HG03575 (cell line): Measurements from ENCODE around the gene ZRANB3.

ENCODE experiments used
- ATAC-seq: cut with Tn5 transposase; IDR thresholded peaks from one replicate; pipeline ENCODE4 v1.9.1; 2021; ENCODE audit not compliant: unreplicated experiment, insufficient number of reproducible peaks, low FRiP score; ENCODE audit errors: extremely low read depth

Gene ZRANB3

GRCh38 chr2:135265960-135266490 is 265.0 kb downstream of the ZRANB3 start:
- no peak for ATAC-seq

- ATAC-seq = no peak
Observed at GRCh38 chr2:135259123-135259522, 271.9 kb downstream of the ZRANB3 start.

DNA sequence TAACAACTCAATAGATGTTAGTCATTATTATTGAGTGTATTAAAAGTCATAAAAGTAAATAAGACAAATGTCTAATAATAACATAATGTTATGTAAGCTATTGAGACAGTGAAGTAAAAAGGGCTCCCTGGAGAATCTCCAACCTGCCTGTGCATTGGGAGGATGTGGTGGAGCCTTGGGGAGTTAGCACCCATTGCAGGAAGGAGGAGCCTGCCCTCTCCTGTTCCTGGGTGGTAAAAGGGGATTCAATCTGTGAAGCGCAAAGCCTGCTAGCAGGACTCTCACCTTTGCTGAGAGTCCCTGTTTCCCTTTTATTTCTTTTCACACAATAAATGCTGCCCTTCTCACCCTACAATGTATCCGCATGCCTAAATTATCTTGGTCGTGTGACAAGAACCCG is 272.8 kb downstream of the ZRANB3 start:
- no peak for ATAC-seq

- no peak for ATAC-seq
Observed at GRCh38 chr2:135257383-135258090, 273.5 kb downstream of the ZRANB3 start.

DNA sequence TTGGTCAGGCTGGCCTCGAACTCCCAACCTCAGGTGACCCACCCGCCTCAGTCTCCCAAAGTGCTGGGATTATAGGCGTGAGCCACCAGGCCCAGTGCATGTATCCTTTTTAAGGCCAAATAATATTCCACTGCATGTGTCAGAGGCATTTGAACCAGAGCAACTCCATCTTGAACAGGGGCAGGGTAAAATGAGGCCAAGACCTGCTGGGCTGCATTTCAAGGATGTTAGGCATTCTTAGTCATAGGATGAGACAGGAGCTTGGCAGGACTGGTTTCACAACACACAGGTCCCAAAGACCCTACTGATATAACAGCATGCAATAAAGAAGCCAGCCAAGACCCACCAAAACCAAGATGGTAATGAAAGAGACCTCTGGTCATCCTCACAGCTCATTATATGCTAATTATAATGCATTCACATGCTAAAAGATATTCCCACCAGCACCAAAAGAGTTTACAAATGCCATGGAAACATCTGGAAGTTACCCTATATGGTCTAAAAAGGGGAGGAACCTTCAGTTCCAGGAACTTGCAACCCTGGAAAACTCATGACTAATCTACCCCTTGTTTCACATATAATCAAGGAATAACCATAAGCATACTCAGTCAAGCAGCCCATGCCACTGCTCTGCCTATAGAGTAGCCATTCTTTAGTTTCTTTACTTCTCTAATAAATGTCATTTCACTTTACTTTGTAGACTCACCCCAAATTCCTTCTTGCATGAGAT is 274.3 kb downstream of the ZRANB3 start:
- no peak for ATAC-seq

DNA sequence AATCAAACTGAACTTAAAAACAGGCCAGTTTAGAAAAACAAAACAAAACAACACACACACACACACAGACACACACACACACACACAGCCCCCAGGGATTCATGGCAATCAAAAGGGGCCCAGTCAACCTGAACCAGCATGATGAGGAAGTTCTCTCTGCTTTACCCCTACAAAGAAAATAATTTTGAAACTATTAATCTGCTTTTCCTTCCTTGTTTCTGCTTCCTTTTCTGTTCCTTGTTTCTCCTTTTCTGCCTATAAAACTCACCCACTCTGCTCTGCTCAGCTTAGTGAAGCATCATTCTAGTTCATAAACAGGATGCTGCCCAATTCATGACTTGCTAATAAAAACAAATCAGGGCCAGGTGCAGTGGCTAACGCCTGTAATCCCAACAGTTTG is 275.8 kb downstream of the ZRANB3 start:
- no peak for ATAC-seq

GRCh38 chr2:135252805-135253458 is 278.1 kb downstream of the ZRANB3 start:
- no peak for ATAC-seq

DNA sequence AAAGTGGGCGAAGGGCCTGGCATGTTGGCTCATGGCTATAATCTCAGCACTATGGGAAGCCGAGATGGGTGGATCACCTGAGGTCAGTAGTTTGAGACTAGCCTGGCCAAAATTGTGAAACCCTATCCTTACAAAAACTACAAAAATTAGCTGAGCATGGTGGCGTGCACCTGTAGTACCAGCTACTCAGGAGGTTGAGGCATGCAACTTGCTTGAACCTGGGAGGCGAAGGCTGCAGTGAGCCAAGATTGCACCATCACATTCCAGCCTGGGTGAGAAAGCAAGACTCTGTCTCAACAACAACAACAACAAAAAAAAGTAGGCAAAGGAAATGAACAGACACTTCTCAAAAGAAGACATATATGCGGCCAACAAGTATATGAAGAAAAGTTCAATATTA is 282.4 kb downstream of the ZRANB3 start:
- ATAC-seq = no peak

GRCh38 chr2:135246711-135247270 is 284.2 kb downstream of the ZRANB3 start:
- ATAC-seq = no peak

DNA sequence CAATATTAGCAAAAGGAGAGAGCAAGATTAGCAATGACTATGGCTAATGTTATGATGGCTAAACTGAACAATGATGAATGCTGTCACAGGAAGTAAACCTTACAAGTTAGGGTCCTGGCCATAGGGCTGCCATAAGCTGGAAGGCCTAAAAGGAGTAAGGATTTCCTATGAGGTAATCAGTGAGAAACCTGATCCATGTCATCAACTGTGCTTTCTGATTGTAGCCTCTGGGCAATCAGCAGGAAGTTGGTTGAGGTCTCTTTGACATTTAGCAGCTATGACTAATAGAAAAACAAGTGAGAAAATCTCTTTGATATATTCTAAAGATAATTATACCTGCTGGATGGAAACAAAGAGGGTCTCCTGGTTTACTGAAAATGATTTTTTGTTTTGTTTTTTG is 285.9 kb downstream of the ZRANB3 start:
- ATAC-seq = no peak

DNA sequence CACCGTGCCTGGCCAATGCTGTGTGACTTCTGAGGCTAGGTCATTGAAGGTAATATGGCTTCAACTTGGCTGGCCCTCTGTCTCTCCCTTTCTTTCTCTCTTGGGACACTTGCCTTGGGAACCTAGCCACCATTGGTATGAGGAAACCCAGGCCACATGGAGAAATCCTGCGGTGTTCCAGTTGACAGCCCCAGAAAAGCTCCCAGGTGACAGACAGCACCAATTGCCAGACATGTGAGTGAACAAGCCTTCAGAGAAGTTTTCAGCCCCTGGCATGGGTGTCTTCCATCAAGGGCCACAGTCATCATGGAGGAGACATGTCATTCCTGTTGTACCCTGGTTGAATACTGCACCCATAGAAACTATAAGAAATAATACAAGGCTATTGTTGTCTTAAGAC is 292.4 kb downstream of the ZRANB3 start:
- no peak for ATAC-seq

GRCh38 chr2:135230150-135230549 is 300.9 kb downstream of the ZRANB3 start:
- no peak for ATAC-seq

DNA sequence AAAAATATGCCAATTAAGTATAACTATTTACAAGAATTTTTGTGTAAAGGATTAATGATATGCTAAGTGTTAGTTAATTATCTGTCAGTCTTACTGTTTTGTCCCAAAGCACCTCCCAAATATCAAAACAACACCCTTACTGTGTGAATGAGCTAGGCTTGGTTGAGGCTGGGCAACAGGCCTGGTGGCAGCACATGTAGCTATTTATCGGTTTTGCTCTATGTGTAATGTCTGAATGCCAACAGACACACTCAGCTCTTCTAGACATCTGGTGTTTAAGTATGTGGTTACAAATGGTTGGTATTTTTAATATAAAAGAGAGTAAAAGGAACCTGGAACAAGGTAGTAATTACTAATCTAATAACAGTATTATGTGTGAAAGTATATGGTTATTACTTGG is 303.6 kb downstream of the ZRANB3 start:
- no peak for ATAC-seq

- no peak for ATAC-seq
Observed at GRCh38 chr2:135226961-135227360, 304.1 kb downstream of the ZRANB3 start.

GRCh38 chr2:135225781-135226180 is 305.2 kb downstream of the ZRANB3 start:
- no peak for ATAC-seq

DNA sequence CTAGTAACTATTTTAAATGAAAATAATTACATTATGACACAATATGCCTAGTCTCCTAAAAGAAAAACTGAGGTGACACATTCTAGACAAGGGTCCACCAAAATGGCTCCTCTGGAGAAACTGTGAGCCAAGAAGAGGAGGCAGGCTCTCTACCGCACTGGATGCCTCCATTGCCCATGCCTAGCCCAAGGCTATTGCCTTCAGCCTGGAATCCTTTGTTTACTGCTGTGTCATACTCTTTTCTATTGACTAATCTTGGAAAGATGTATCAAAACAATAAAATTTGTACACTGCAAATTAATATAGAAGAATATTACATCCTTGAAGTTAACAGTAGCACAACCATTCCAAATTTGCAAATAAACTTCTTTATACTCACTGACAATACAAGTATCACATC is 311.8 kb downstream of the ZRANB3 start:
- ATAC-seq = no peak

DNA sequence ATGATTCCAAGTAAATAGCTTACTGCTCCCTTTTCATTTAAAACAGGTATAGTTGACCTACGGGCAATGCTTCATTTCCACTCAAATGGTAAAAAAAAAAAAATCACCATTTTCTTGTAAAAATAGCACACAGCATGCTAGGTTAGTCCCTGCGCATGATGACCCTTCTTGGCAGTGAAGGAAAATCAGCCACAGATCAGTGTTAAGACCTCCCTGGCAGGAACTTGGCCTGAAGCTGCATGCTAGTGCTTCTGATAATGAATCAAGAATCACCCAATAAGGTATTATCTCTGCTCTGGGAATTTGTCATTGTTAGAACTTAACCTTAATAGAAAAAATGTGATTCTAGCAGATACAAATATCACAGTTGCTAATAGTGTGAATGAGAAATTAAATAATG is 312.6 kb downstream of the ZRANB3 start:
- ATAC-seq = no peak

- no peak for ATAC-seq
Observed at GRCh38 chr2:135212757-135213156, 318.3 kb downstream of the ZRANB3 start.

DNA sequence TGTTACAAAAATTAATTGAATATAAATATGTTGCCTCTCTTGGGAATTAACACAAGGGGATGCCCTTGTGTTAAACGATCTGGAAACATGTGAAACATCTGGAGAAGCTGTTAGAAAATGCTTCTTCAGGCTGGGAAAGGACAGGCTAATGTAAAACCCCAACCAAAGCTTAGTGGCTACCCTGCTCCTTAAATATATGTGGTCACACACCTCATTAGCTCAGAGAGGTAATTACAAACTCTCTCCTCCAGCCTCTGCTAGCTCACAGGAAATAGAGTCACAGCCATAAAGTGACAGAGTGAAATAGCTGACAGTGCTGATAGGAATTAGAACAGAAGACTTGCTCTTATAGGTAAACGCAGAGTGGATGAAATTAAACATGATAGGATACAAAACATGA is 323.0 kb downstream of the ZRANB3 start:
- ATAC-seq = no peak

DNA sequence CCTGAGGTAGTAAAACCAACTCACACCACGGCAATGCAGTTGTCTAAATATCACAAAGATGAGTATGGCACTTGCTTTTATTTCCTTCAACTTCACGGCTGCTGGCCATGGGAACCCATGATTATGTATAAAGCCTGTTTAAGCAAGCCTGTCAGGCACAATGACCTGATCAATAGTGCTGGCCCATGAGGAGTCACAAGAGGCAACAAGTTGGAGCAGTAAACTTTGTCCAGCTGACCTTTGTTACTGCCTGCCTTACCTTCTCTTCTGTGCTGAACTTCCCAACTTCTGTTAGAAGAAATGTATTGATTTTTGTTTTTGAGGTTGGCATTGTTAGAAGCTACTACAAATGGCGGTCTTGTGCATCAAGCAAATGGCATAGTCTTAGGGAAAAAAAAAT is 327.1 kb downstream of the ZRANB3 start:
- no peak for ATAC-seq
